Activated CD4-positive, CD25-positive, alpha-beta regulatory T cell treated with anti-CD3 and anti-CD28 coated beads, Interleukin-2, amount 50 U/mL, for 16 hours (primary cell): ENCODE data around the gene BCL11A.

Experiments
- DNase-seq: peaks from one replicate; pipeline ENCODE4 v3.0.0-alpha.2; 2020; ENCODE audit warnings: low read depth, low spot score

Gene BCL11A

GRCh38 chr2:60553495-60554073 lies at the start of gene BCL11A:
Gene BCL11A, minus strand, starts transcription at chr2:60553654. Its CDS starts 384 bp downstream, at chr2:60553270.
- DNase-seq, result no peak

- no peak for DNase-seq
Observed at GRCh38 chr2:60602828-60603532, 49.5 kb upstream of the BCL11A start.

- no peak for DNase-seq
Observed at GRCh38 chr2:60602388-60602787, 48.9 kb upstream of the BCL11A start.

- no peak for DNase-seq
Observed at GRCh38 chr2:60598271-60598670, 44.8 kb upstream of the BCL11A start.

- DNase-seq, result no peak
Observed at GRCh38 chr2:60597346-60597745, 43.9 kb upstream of the BCL11A start.

- no peak for DNase-seq
Observed at GRCh38 chr2:60596411-60596810, 43.0 kb upstream of the BCL11A start.

GRCh38 chr2:60595953-60596352 lies 42.5 kb upstream of the BCL11A start:
- DNase-seq, result no peak

GRCh38 chr2:60589104-60589503 lies 35.6 kb upstream of the BCL11A start:
- DNase-seq, result no peak

GRCh38 chr2:60586081-60586480 lies 32.6 kb upstream of the BCL11A start:
- DNase-seq, result no peak

GRCh38 chr2:60585276-60585675 lies 31.8 kb upstream of the BCL11A start:
- DNase-seq, result no peak

- no peak for DNase-seq
Observed at GRCh38 chr2:60583604-60584003, 30.1 kb upstream of the BCL11A start.

- DNase-seq, result no peak
Observed at GRCh38 chr2:60581433-60582282, 28.2 kb upstream of the BCL11A start.

- no peak for DNase-seq
Observed at GRCh38 chr2:60577682-60578283, 24.3 kb upstream of the BCL11A start.

- DNase-seq, result no peak
Observed at GRCh38 chr2:60573251-60573650, 19.8 kb upstream of the BCL11A start.

GRCh38 chr2:60570251-60570650 lies 16.8 kb upstream of the BCL11A start:
- DNase-seq, result no peak

GRCh38 chr2:60569680-60570111 lies 16.2 kb upstream of the BCL11A start:
- DNase-seq, result no peak

GRCh38 chr2:60567919-60568768 lies 14.7 kb upstream of the BCL11A start:
- no peak for DNase-seq

GRCh38 chr2:60567096-60567495 lies 13.6 kb upstream of the BCL11A start:
- no peak for DNase-seq

- DNase-seq, result no peak
Observed at GRCh38 chr2:60565472-60565871, 12.0 kb upstream of the BCL11A start.

GRCh38 chr2:60560734-60561644 lies 7.5 kb upstream of the BCL11A start:
- DNase-seq, result no peak
